Mononuclear cell (primary cell): ENCODE results near the gene ENDOD1. TPM values are rescaled to one million over a fixed set of nuclear protein-coding genes. Genes with fewer than 3 reads are reported as not detected.

ENCODE experiments used
- H3K27me3 ChIP-seq: 2 replicates; pipeline ENCODE4 v1.6.0; 2011; ENCODE audit warnings: low read length, control low read depth; ENCODE audit not compliant: insufficient read depth
- H3K4me1 ChIP-seq: 2 replicates; pipeline ENCODE4 v1.5.1; 2011; ENCODE audit warnings: mild to moderate bottlenecking, low read length, control low read depth; ENCODE audit not compliant: insufficient read depth
- H3K4me3 ChIP-seq: 2 replicates; pipeline ENCODE4 v1.5.1; 2011; ENCODE audit warnings: mild to moderate bottlenecking, low read length, moderate library complexity
- H3K9me3 ChIP-seq: 2 replicates; pipeline ENCODE4 v1.5.1; 2011; ENCODE audit warnings: low read depth, mild to moderate bottlenecking, control low read depth, low read length
- total RNA-seq: library from RNA; depleted of rRNA; stranded (reverse); fragments of >200 nt; gene quantifications from one replicate; pipeline ENCODE4 v1.2.3, GENCODE V29; 2012

ENDOD1 gene
- total RNA-seq, 1 donor, result 20.9 TPM

DNA sequence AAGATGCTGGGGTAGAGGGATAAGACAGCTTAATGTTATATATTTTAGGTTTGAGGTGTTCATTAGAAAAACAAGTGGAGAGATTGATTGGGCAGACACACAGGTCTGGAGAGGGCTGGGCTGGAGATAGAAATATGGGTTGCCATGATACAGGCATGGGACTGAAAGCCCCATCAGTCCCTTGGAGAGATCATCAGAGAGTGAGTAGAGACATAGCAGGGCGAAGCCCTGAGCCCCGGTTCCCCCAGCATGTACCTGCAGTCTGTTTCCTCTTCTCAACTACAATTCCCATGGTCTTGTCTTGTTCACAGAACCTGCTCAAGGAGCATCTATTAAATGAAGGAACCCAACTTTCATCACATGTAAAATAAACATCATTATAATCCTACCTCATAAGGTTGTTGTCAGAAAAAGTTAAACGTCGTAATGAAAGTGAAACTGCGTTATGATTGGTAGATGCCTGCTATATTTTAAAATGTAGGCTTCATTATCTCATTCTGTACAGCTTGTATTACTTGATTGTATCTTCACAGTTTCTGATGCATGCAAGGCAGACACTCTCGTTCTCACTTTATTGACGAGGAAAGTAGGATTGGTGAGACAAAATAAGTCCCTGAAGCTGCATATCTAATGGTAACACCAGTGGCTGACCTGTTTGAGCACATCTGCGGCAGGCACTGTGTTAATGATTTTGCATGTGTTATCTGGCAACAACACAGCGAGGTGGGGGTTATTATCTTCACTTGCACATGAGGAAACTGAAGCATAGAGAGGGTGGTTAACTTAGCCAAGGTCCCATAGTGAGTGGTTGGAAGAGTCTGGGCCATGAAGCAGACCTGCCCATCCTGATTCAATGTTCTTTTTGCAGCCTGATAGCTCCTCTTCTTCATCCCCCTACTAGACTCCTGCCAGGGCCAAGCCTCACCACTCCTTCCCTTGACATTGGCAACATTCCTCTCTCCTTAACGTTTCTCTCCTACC, 63.5 kb downstream of the ENDOD1 start:
- no peaks in the 10 kb centered on the region for H3K9me3 ChIP-seq
- no peaks in the 10 kb centered on the region for H3K27me3 ChIP-seq
- H3K4me3 ChIP-seq, result peak overlapping the region; percentile 44
- H3K4me1 ChIP-seq, result peaks cover 42% of the 10 kb centered on the region

DNA sequence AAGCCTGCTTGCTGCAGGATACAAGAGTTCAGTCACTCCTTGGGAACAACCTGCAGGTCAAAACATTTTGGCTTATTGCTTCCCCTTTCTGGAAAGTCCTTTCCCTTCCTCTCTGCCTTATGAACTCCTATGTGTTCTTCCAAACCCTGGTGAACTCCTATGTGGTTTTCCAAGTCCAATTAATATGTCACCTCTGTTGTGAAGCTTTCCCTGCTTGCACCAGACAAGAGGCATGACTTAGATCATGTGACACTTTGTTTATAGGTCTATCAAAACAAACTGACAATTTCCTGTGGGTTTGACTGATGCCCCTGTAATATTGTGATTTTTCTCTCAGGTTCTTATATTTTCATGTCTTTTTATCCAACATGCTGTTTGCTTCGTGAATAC, 64.2 kb downstream of the ENDOD1 start:
- Histone ChIP-seq H3K27me3 (no peaks in the 10 kb centered on the region), H3K4me3 (no peak overlapping the region), H3K4me1 (peaks cover 42% of the 10 kb centered on the region), H3K9me3 (no peaks in the 10 kb centered on the region)

DNA sequence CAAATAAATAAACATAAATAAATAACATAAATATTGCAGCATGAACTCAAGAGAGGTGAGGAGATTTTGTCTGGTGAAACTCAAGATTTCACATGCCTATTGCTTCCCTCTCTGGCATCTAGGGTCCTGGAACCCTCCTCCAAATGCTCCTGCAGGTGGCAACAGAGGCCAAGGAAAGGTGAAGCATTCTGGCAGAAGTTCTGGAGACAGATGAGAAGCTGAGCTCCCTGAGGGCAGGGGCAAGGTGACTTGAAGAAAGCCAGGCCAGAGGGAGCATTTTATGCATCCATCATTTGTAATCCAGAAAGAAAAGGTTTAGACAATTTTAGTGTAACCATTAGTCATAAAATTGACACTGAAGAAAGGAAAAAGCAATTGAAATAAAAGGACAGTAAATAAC, 64.9 kb downstream of the ENDOD1 start:
- no peak overlapping the region for H3K4me3 ChIP-seq
- H3K9me3 ChIP-seq, result no peaks in the 10 kb centered on the region
- H3K27me3 ChIP-seq, result no peaks in the 10 kb centered on the region
- H3K4me1 ChIP-seq, result peaks cover 42% of the 10 kb centered on the region

DNA sequence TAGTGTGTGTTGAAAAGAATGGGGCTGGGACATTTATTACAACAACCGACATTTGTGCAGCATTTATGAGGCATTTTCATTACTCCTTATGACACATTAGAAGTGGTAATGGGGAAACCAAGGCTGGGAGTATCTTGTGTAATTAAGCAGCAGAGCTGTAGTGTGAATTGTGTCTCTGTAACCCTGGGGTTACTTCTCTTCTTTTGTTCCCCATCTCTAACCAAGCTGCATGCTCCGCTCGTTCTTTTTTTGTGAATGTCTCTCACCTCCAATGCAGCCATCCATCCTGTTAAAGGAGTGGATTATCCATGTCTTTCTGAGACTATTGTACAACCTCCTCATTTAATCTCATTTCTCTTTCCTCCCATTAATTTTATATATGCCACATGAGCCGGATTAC, 65.7 kb downstream of the ENDOD1 start:
- H3K4me1 ChIP-seq, result peaks cover 36% of the 10 kb centered on the region
- H3K9me3 ChIP-seq, result no peaks in the 10 kb centered on the region
- H3K4me3 ChIP-seq, result no peak overlapping the region
- no peaks in the 10 kb centered on the region for H3K27me3 ChIP-seq

DNA sequence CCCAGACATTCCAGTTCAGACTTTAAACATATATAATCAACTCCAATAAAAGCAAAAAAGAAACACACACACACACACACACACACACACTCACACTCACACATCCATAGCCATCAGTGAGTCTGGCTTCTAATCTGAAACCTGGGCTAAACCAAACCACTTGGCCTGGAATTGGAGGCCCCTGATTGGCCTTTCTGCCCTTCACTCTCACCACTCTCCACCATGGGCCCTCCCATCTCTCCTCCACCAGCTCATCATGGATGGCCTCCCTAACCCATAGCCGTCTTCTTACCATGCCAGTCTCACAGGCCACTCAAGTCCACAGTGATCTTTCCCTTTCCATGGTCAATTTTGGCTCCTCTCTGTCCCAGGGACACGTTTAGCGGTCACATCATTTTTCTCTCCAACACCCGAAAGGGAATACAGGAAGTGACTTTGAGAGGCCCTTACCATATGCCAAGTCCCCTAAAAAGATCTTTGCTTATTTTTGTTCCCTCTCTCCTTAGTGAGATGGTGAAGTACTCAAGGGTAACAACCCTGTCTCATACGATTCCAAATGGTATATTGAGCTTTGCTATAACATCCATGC, 66.6 kb downstream of the ENDOD1 start:
- Histone ChIP-seq H3K4me1 (peaks cover 33% of the 10 kb centered on the region), H3K9me3 (no peaks in the 10 kb centered on the region), H3K4me3 (no peak overlapping the region), H3K27me3 (no peaks in the 10 kb centered on the region)

DNA sequence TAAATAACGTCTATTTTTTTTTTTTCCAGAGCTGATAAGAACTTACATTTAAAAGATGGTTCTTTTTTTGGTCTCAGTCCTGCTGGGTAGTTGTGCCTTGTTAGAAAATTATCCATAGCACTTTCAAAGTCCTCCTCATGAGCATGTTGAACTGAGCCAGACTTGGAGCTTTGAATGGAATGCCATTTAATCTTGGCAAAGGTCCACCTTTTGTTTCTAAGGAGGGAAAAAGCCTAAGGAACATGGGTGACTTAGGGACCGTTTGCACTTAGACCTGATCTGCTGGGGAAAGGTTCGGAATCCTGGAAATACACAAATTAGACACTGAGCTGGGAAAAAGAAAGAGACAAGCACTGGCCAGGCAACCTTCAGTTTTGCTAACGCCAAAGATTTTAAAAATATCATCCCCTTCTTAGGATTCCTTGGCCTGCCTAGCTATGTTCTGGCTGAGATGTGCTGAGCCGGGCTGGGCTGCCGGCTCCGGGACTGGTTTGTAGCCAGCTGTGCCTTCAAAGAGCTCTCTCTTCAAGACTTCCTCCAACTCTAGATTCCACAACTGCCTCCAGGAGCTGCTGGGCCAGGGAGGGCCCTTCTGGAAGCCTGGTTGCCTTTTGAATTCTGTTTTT, 67.4 kb downstream of the ENDOD1 start:
- no peak overlapping the region for H3K4me3 ChIP-seq
- H3K27me3 ChIP-seq, result no peaks in the 10 kb centered on the region
- no peaks in the 10 kb centered on the region for H3K9me3 ChIP-seq
- peaks cover 27% of the 10 kb centered on the region for H3K4me1 ChIP-seq

DNA sequence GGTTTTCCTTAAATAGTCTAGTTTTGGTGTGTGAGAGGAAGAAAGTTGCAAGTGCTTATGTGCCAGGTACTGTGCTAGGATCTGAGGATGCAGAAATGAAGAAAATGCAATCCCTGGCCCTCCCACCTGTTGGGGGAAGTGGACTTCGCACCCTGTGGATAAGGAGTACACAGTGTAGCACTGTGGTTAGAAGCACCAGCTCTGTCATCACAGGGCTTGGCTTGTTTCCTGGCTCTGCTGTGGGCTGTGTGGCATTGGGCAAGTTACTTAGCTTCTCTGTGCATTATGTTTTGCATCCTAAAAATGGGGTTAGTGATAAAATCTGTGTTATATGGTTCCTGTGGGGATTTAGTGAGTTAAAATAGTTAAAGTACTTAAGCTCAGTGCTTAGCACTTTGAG, 68.2 kb downstream of the ENDOD1 start:
- H3K27me3 ChIP-seq, result no peaks in the 10 kb centered on the region
- peaks cover 19% of the 10 kb centered on the region for H3K4me1 ChIP-seq
- no peaks in the 10 kb centered on the region for H3K9me3 ChIP-seq
- H3K4me3 ChIP-seq, result no peak overlapping the region

DNA sequence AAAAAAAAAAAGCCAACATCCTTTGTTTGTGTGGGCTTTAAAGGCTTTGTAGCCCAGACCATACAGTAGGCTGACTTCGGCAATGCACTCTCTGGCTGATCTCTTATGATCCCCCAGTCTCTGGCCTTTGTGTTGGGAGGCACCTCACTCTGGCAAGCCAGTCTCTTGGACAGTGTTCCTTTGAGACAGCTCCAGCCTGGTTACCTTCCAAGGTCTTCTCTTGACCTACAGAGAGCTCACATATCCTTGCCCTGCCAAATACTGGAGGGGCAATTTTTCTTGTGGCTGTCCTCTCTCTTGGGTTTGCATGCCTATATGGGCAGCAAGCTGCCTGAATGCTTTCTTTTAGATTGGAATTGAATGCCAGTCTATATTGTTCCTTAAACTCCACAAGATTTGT, 71.6 kb downstream of the ENDOD1 start:
- H3K4me3 ChIP-seq, result no peak overlapping the region
- H3K27me3 ChIP-seq, result no peaks in the 10 kb centered on the region
- no peaks in the 10 kb centered on the region for H3K9me3 ChIP-seq
- H3K4me1 ChIP-seq, result no peaks in the 10 kb centered on the region

DNA sequence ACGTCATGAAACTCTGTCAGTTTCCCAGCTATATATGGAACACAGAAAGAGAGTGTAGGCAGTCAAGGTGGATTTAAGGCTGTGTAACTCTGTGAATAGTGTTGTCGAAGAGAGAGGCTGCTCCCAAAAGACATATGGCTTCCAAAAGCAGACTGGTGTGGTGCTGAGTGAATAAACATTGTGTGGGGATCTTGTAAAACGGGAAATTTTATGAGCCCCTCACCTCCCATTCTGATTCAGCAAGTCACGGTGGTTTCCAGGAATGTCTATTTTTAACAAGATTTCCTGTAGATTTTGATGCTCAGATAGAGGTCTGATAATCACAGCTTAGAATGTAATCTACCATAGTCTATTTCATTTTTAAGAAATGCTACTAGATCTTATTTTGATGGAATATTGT, 73.5 kb downstream of the ENDOD1 start:
- Histone ChIP-seq H3K9me3 (no peaks in the 10 kb centered on the region), H3K27me3 (no peaks in the 10 kb centered on the region), H3K4me3 (no peak overlapping the region), H3K4me1 (no peaks in the 10 kb centered on the region)

DNA sequence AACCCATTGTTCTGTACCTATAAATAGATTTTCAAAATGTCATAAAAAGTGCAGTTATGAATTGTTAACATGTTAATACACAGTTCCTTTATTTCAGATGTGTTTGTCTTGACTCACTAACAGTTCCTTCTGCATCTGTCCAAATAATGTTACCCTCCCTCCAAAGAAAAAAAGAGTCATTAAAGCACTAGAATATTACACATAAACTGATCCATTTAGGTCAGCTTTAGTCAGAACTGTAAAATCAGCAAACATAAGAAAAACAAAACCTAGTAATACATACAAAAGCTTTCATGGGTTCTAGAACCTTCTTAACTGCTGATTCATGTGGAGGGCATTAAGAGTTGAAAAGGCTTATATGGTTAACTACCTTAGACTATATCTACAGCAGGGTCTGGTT, 76.0 kb downstream of the ENDOD1 start:
- no peaks in the 10 kb centered on the region for H3K9me3 ChIP-seq
- no peaks in the 10 kb centered on the region for H3K27me3 ChIP-seq
- H3K4me3 ChIP-seq, result no peak overlapping the region
- H3K4me1 ChIP-seq, result no peaks in the 10 kb centered on the region

DNA sequence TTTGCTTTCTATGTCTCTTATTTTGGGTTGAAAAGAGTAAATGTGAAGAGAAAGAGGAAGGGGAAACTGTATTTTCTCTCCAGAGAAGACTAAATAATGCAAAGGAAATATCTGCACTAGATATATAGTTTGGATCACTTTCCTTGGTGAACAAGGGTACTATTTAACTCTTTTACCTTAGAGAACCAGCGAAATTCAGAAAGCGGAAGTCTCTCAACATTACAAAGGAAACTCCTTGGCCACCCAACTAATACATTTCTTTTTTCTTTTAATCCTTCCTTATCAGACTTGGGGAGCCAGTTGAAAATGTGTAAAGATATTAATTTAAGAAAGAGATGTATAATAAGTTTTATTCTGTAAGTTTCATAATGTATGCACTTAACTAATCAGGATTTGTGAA, 77.1 kb downstream of the ENDOD1 start:
- Histone ChIP-seq H3K27me3 (no peaks in the 10 kb centered on the region), H3K4me3 (no peak overlapping the region), H3K9me3 (no peaks in the 10 kb centered on the region), H3K4me1 (no peaks in the 10 kb centered on the region)

DNA sequence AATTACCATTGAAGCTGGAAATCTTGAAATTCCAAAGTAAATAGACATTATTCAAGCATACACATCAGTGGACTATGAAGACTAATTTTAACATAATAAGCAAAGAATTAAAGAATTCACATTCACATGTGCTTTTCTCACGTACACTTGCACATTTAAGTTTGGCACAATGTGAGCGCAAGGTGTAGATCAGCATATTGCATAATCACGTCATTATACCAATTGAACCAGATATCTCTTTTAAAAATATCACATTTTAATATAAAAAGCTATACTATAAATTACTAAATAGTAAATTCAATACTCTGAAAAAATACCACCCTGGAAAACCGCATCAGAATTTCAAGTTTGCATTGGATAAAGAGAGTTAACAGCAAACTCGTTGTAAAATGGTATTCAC, 80.6 kb downstream of the ENDOD1 start:
- H3K4me3 ChIP-seq, result no peak overlapping the region
- no peaks in the 10 kb centered on the region for H3K27me3 ChIP-seq
- H3K9me3 ChIP-seq, result no peaks in the 10 kb centered on the region
- H3K4me1 ChIP-seq, result no peaks in the 10 kb centered on the region

DNA sequence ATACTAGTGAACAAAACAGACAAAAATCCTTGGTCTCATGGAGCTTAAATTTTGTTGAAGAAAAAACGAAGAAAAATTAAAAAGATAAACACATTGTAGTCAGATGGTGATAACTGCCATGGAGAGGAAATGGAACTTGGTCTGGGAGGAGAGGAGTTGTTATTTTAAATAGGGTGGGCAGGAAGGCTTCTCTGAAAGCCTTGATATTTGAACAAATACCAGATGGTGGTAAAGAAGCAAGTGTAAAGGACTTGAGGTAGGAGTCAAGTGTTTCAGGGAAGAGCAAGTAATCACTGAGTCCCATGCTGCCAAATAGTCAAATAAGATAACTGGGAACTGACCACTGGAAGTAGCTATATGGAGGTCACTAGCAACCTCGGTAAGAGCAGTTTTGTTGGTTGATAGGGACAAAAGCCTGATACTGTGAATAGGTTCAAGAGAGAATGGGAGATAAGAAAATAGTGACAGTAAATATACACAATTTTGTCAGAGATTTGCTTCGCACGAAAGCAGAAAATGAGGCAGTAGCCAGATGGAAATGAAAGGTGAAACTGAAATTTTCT, 86.3 kb downstream of the ENDOD1 start:
- no peaks in the 10 kb centered on the region for H3K4me1 ChIP-seq
- no peaks in the 10 kb centered on the region for H3K9me3 ChIP-seq
- H3K4me3 ChIP-seq, result no peak overlapping the region
- no peaks in the 10 kb centered on the region for H3K27me3 ChIP-seq
